Panc1 (cell line): ENCODE results near the gene EVA1C. TPM values are rescaled to one million over a fixed set of nuclear protein-coding genes. Genes with fewer than 3 reads are reported as not detected.

Source experiments
- ATAC-seq: fragments of 200-7000 bp; cut with Tn5 transposase; 2 replicates; pipeline ENCODE4 v1.9.1; 2020; ENCODE audit warnings: mild to moderate bottlenecking, moderate library complexity
- BruUV-seq: library from RNA; stranded (reverse); fragments of 400-500 nt; replicated peaks from 2 replicates; lab custom pipeline; 2021; lab: Mats Ljungman, UMichigan
- CTCF ChIA-PET: fragments of 300-600 bp; sonication (Branson Sonifier 250); formaldehyde crosslinking; loops from one replicate; lab custom pipeline; 2022; ENCODE audit warnings: antibody characterized with exemption; lab: Charles Lee
- POLR2A ChIA-PET: fragments of 300-600 bp; sonication (Branson Sonifier 250); formaldehyde crosslinking; loops from one replicate; lab custom pipeline; 2022; ENCODE audit warnings: antibody characterized with exemption; lab: Charles Lee
- DNase-seq: peaks from one replicate; pipeline ENCODE4 v3.0.0-alpha.2; 2010; ENCODE audit warnings: low read depth, low spot score
- H3K27ac ChIP-seq: 2 replicates; pipeline ENCODE4 v1.5.1; 2011; ENCODE audit warnings: mild to moderate bottlenecking, low read length, inconsistent platforms
- H3K27me3 ChIP-seq: fragments of 200-500 bp; sonication (Bioruptor generic); 2 replicates; pipeline ENCODE4 v1.6.0; 2014; ENCODE audit warnings: low read length, inconsistent platforms; ENCODE audit not compliant: control insufficient read depth, insufficient read depth
- H3K36me3 ChIP-seq: fragments of 200-500 bp; sonication (Bioruptor generic); 2 replicates; pipeline ENCODE4 v1.5.1; 2014; ENCODE audit warnings: inconsistent platforms, mild to moderate bottlenecking, low read length, moderate library complexity; ENCODE audit not compliant: control insufficient read depth, insufficient read depth
- H3K4me1 ChIP-seq: 2 replicates; pipeline ENCODE4 v1.5.1; 2011; ENCODE audit warnings: inconsistent platforms, mild to moderate bottlenecking, low read length, moderate library complexity; ENCODE audit not compliant: control insufficient read depth, insufficient read depth
- H3K4me3 ChIP-seq, 2 experiments: 2 replicates each; pipeline ENCODE4 v1.5.1; 2011 to 2012; ENCODE audit warnings: low read depth in 2 of 2, low read length in 2 of 2, mild to moderate bottlenecking in 2 of 2, inconsistent platforms in 1 of 2, moderate library complexity in 1 of 2
- H3K9me3 ChIP-seq: fragments of 200-500 bp; sonication (Bioruptor generic); 2 replicates; pipeline ENCODE4 v1.5.1; 2014; ENCODE audit warnings: low read depth, mild to moderate bottlenecking, inconsistent platforms, low read length, moderate library complexity; ENCODE audit not compliant: control insufficient read depth, insufficient read depth
- POLR2AphosphoS5 ChIP-seq: IDR thresholded peaks from 2 replicates; pipeline ENCODE4 v1.6.1; 2012; ENCODE audit warnings: mild to moderate bottlenecking, low read depth, low read length, moderate library complexity
- SIN3A ChIP-seq: IDR thresholded peaks from 2 replicates; pipeline ENCODE4 v1.6.1; 2012; ENCODE audit warnings: low read depth, mild to moderate bottlenecking, low read length, moderate library complexity, borderline replicate concordance; ENCODE audit not compliant: insufficient read depth
- TCF7L2 ChIP-seq: IDR thresholded peaks from 2 replicates; pipeline ENCODE4 v1.6.1; 2011; ENCODE audit warnings: mild to moderate bottlenecking, low read depth, low read length, inconsistent platforms
- in situ Hi-C: cut with HindIII; loops from 2 replicates; pipeline ENCODE4 v1.10.0; 2016; ENCODE audit warnings: low sequenced_read_pairs, low pct_unique_long_range_greater_than_20kb
- intact Hi-C: fragments of 100-400 bp; cut with micrococcal nuclease; formaldehyde crosslinking; loops from one replicate; pipeline ENCODE4 v1.10.0; 2022; ENCODE audit not compliant: unreplicated experiment
- total RNA-seq: library from RNA; stranded (reverse); gene quantifications from one replicate; pipeline ENCODE4 v1.2.1, GENCODE V29; 2021; ENCODE audit not compliant: unreplicated experiment
- TF ChIP-seq, protein P1 (sequence below): fragments of 450-650 bp; IDR thresholded peaks from 2 replicates; pipeline ENCODE4 v1.5.1; 2017; ENCODE audit warnings: mild to moderate bottlenecking
- TF ChIP-seq, protein P2 (sequence below), 2 experiments: IDR thresholded peaks; 2 replicates each; pipeline ENCODE4 v1.6.1; 2011 to 2012; ENCODE audit warnings: low read depth in 2 of 2, control low read depth in 1 of 2, low read length in 1 of 2, mild to moderate bottlenecking in 1 of 2, moderate library complexity in 1 of 2; ENCODE audit not compliant: insufficient read depth in 1 of 2

EVA1C gene
- total RNA-seq, 1 experiment from 2014 or later, result 2.8 TPM

DNA sequence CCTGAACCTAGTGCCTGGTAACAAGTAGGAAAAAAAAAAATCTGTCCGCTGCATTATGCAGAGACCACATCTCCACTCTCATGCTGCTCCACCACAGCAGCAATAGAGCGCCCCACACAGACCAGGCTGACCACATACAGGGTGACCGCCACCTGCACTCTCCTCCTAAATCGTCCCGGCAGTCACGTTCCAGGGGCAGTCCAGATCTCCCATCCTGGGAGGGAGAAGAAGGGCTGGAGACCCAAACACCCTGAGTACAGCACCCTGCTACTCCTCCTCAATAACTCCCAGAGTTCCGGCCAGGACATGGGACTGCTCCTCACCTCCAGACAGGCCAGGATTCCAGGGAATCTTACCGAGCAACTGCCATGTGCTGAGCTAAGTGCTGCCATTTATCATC, 35.0 kb upstream of the EVA1C start:
- TF ChIP-seq, protein P1, sequence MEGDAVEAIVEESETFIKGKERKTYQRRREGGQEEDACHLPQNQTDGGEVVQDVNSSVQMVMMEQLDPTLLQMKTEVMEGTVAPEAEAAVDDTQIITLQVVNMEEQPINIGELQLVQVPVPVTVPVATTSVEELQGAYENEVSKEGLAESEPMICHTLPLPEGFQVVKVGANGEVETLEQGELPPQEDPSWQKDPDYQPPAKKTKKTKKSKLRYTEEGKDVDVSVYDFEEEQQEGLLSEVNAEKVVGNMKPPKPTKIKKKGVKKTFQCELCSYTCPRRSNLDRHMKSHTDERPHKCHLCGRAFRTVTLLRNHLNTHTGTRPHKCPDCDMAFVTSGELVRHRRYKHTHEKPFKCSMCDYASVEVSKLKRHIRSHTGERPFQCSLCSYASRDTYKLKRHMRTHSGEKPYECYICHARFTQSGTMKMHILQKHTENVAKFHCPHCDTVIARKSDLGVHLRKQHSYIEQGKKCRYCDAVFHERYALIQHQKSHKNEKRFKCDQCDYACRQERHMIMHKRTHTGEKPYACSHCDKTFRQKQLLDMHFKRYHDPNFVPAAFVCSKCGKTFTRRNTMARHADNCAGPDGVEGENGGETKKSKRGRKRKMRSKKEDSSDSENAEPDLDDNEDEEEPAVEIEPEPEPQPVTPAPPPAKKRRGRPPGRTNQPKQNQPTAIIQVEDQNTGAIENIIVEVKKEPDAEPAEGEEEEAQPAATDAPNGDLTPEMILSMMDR, result no peak
- TF ChIP-seq POLR2AphosphoS5 (no peak), SIN3A (no peak), TCF7L2 (no peak)
- TF ChIP-seq, protein P2, sequence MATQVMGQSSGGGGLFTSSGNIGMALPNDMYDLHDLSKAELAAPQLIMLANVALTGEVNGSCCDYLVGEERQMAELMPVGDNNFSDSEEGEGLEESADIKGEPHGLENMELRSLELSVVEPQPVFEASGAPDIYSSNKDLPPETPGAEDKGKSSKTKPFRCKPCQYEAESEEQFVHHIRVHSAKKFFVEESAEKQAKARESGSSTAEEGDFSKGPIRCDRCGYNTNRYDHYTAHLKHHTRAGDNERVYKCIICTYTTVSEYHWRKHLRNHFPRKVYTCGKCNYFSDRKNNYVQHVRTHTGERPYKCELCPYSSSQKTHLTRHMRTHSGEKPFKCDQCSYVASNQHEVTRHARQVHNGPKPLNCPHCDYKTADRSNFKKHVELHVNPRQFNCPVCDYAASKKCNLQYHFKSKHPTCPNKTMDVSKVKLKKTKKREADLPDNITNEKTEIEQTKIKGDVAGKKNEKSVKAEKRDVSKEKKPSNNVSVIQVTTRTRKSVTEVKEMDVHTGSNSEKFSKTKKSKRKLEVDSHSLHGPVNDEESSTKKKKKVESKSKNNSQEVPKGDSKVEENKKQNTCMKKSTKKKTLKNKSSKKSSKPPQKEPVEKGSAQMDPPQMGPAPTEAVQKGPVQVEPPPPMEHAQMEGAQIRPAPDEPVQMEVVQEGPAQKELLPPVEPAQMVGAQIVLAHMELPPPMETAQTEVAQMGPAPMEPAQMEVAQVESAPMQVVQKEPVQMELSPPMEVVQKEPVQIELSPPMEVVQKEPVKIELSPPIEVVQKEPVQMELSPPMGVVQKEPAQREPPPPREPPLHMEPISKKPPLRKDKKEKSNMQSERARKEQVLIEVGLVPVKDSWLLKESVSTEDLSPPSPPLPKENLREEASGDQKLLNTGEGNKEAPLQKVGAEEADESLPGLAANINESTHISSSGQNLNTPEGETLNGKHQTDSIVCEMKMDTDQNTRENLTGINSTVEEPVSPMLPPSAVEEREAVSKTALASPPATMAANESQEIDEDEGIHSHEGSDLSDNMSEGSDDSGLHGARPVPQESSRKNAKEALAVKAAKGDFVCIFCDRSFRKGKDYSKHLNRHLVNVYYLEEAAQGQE (IDR thresholded peaks at IDR 0.05; ENCODE audit: insufficient read depth in 1 of 2, low read depth in 2 of 2, low read length in 1 of 2), result no peak
- POLR2A ChIA-PET, result no interaction called here
- Histone ChIP-seq H3K4me3 (no peak overlapping the region), H3K9me3 (no peaks in the 10 kb centered on the region), H3K27me3 (no peaks in the 10 kb centered on the region), H3K4me1 (peaks cover 3% of the 10 kb centered on the region; the same call in 1 of the 2 replicates), H3K27ac (no peak overlapping the region), H3K36me3 (peaks cover 19% of the 10 kb centered on the region)
- BruUV-seq, result no TSS peak
- intact Hi-C loops (no loop called here), in situ Hi-C loops (no loop called here)
- no peak for DNase-seq
- no peak for ATAC-seq
- CTCF ChIA-PET, result no interaction called here

DNA sequence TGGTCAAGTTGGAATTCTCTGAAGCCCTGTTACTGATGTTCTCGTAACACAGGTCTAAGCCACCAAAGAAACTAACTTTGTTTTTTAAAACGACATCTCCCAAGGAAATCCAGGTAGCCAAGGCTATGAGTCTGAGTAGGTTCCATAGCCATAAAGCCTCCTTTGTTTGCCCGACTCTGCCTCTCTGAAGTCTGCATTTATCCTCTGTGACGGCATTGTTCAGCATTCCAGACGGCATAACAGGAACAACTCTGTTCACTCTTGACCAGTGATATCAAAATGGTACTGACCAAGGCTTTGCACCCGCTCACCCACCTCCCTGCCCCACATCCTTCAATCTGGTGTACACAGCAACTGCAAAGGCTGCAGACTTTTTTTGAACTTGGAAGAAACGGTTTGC, 34.5 kb upstream of the EVA1C start:
- POLR2A ChIA-PET, result no interaction called here
- H3K9me3 ChIP-seq, result no peaks in the 10 kb centered on the region
- CTCF ChIA-PET, result no interaction called here
- in situ Hi-C loops (no loop called here), intact Hi-C loops (no loop called here)
- H3K4me1 ChIP-seq, result peaks cover 4% of the 10 kb centered on the region; the same call in 1 of the 2 replicates
- DNase-seq (no peak), ATAC-seq (no peak)
- no peak overlapping the region for H3K27ac ChIP-seq
- H3K36me3 ChIP-seq, result peaks cover 15% of the 10 kb centered on the region
- H3K4me3 ChIP-seq, result no peak overlapping the region
- no peaks in the 10 kb centered on the region for H3K27me3 ChIP-seq
- no TSS peak for BruUV-seq
- no peak for TF ChIP-seq SIN3A
- TF ChIP-seq, protein P2 (IDR thresholded peaks at IDR 0.05; ENCODE audit: insufficient read depth in 1 of 2, low read depth in 2 of 2, low read length in 1 of 2), result no peak
- TF ChIP-seq POLR2AphosphoS5, result no peak
- TF ChIP-seq TCF7L2, result no peak
- TF ChIP-seq, protein P1, result no peak
